Smooth muscle cell (in vitro differentiated cells): ENCODE measurements around the gene KCTD5. TPM values are rescaled to one million over a fixed set of nuclear protein-coding genes. Genes with fewer than 3 reads are reported as not detected.

ENCODE experiments used
- DNase-seq: peaks from one replicate; lab custom pipeline; 2025; ENCODE audit not compliant: unreplicated experiment; lab: John Stamatoyannopoulos, UW
- H2AFZ ChIP-seq: fragments of 200-600 bp; sonication (generic); 2 replicates; pipeline ENCODE4 v1.6.0; 2016; ENCODE audit warnings: antibody characterized with exemption, low read depth, mild to moderate bottlenecking
- H3F3A ChIP-seq: fragments of 200-600 bp; sonication (generic); 2 replicates; pipeline ENCODE4 v1.6.0; 2017; ENCODE audit warnings: antibody characterized with exemption, low read depth
- H3K27ac ChIP-seq: fragments of 200-600 bp; sonication (generic); 2 replicates; pipeline ENCODE4 v1.5.1; 2016; ENCODE audit warnings: low read depth, mild to moderate bottlenecking
- H3K27me3 ChIP-seq: fragments of 200-600 bp; sonication (generic); 2 replicates; pipeline ENCODE4 v1.6.1; 2016; ENCODE audit warnings: low read depth, mild to moderate bottlenecking
- H3K36me3 ChIP-seq: fragments of 200-600 bp; sonication (generic); 2 replicates; pipeline ENCODE4 v1.5.1; 2016; ENCODE audit warnings: low read depth
- H3K4me1 ChIP-seq: fragments of 200-600 bp; sonication (generic); 2 replicates; pipeline ENCODE4 v1.5.1; 2016; ENCODE audit warnings: low read depth
- H3K4me2 ChIP-seq: fragments of 200-600 bp; sonication (generic); 2 replicates; pipeline ENCODE4 v1.6.0; 2016; ENCODE audit warnings: mild to moderate bottlenecking
- H3K4me3 ChIP-seq: fragments of 200-600 bp; sonication (generic); 2 replicates; pipeline ENCODE4 v1.5.1; 2016; ENCODE audit warnings: mild to moderate bottlenecking
- H3K79me2 ChIP-seq: fragments of 200-600 bp; sonication (generic); 2 replicates; pipeline ENCODE4 v1.6.0; 2016; ENCODE audit warnings: low read depth, mild to moderate bottlenecking
- H3K9ac ChIP-seq: fragments of 200-600 bp; sonication (generic); 2 replicates; pipeline ENCODE4 v1.6.0; 2016; ENCODE audit warnings: low read depth
- H3K9me3 ChIP-seq: fragments of 200-600 bp; sonication (generic); replicated peaks from 2 replicates; pipeline ENCODE4 v1.5.1; 2016; ENCODE audit warnings: low read depth
- H4K20me1 ChIP-seq: fragments of 200-600 bp; sonication (generic); 2 replicates; pipeline ENCODE4 v1.6.0; 2016; ENCODE audit warnings: low read depth
- CTCF ChIP-seq: fragments of 200-600 bp; sonication (generic); IDR thresholded peaks from 2 replicates; pipeline ENCODE4 v1.5.1; 2017; ENCODE audit warnings: borderline replicate concordance, mild to moderate bottlenecking, antibody characterized with exemption; ENCODE audit not compliant: insufficient read depth, poor library complexity, severe bottlenecking
- WGBS: methylation state at CpG from one replicate; pipeline ENCODE4 v1.1.7; 2016; ENCODE audit warnings: low lambda C conversion rate; 5-methylcytosine and 5-hydroxymethylcytosine counted together
- polyA plus RNA-seq: library from polyadenylated mRNA; unstranded; fragments of >200 nt; fragmentation: Nextera tagmentation; extraction: Ambion mirVana; gene quantifications from 2 replicates; pipeline ENCODE4 v1.2.1, GENCODE V29; 2016
- total RNA-seq: library from RNA; depleted of rRNA; stranded (reverse); fragments of >200 nt; gene quantifications from 2 replicates; pipeline ENCODE4 v1.2.3, GENCODE V29; 2014

Gene KCTD5
- total and polyA plus RNA-seq, 2 experiments from 2014 or later = 35.5 to 38.2 TPM

GRCh38 chr16:2705351-2705750 is 23.0 kb downstream of the KCTD5 start:
- Histone ChIP-seq H3K9me3 (no peaks in the 10 kb centered on the region), H3K79me2 (no peaks in the 10 kb centered on the region), H3K9ac (no peak overlapping the region), H3K4me2 (no peak overlapping the region), H3F3A (no peaks in the 10 kb centered on the region), H3K27me3 (no peaks in the 10 kb centered on the region), H4K20me1 (peaks cover 60% of the 10 kb centered on the region), H3K4me3 (no peak overlapping the region), H3K27ac (no peak overlapping the region), H3K4me1 (no peaks in the 10 kb centered on the region), H3K36me3 (no peaks in the 10 kb centered on the region), H2AFZ (no peak overlapping the region)
- DNase-seq = no peak
- WGBS = 95% methylated on average over 10 of the region's 10 CpGs
- TF ChIP-seq CTCF = no peak

- H3K27me3 ChIP-seq = no peaks in the 10 kb centered on the region
- no peak overlapping the region for H3K9ac ChIP-seq
- no peak for TF ChIP-seq CTCF
- peaks cover 56% of the 10 kb centered on the region for H4K20me1 ChIP-seq
- H3F3A ChIP-seq = no peaks in the 10 kb centered on the region
- WGBS = 98% methylated on average over 17 of the region's 17 CpGs
- H3K27ac ChIP-seq = no peak overlapping the region
- no peaks in the 10 kb centered on the region for H3K9me3 ChIP-seq
- no peaks in the 10 kb centered on the region for H3K36me3 ChIP-seq
- no peaks in the 10 kb centered on the region for H3K79me2 ChIP-seq
- no peak overlapping the region for H3K4me2 ChIP-seq
- DNase-seq = no peak
- H3K4me1 ChIP-seq = no peaks in the 10 kb centered on the region
- no peak overlapping the region for H2AFZ ChIP-seq
- no peak overlapping the region for H3K4me3 ChIP-seq
Measured at GRCh38 chr16:2706085-2706484, 23.8 kb downstream of the KCTD5 start.

GRCh38 chr16:2706611-2707311 is 24.4 kb downstream of the KCTD5 start:
- no peaks in the 10 kb centered on the region for H3F3A ChIP-seq
- H3K27me3 ChIP-seq = no peaks in the 10 kb centered on the region
- no peak overlapping the region for H3K4me3 ChIP-seq
- no peak for DNase-seq
- H3K27ac ChIP-seq = no peak overlapping the region
- H3K4me1 ChIP-seq = no peaks in the 10 kb centered on the region
- no peak overlapping the region for H3K4me2 ChIP-seq
- no peak for TF ChIP-seq CTCF
- WGBS = 96% methylated on average over 12 of the region's 22 CpGs
- H4K20me1 ChIP-seq = peaks cover 55% of the 10 kb centered on the region
- H3K36me3 ChIP-seq = no peaks in the 10 kb centered on the region
- no peak overlapping the region for H3K9ac ChIP-seq
- no peak overlapping the region for H2AFZ ChIP-seq
- H3K9me3 ChIP-seq = no peaks in the 10 kb centered on the region
- no peaks in the 10 kb centered on the region for H3K79me2 ChIP-seq
